Neuronal stem cell (in vitro differentiated cells): ENCODE data around the gene ZBTB20.

Experiments used
- DNase-seq: peaks from one replicate; pipeline ENCODE4 v3.0.0-alpha.2; 2013; ENCODE audit warnings: low spot score
- H2AFZ ChIP-seq: one replicate; pipeline ENCODE4 v1.6.1; 2013; ENCODE audit warnings: mild to moderate bottlenecking, low read length, inconsistent platforms
- H2AK5ac ChIP-seq: 2 replicates; pipeline ENCODE4 v1.6.1; 2013; ENCODE audit warnings: low read depth, mild to moderate bottlenecking, inconsistent platforms, low read length, moderate library complexity, mixed read lengths
- H2BK120ac ChIP-seq: 2 replicates; pipeline ENCODE4 v1.6.1; 2013; ENCODE audit warnings: low read depth, mild to moderate bottlenecking, inconsistent platforms, low read length, moderate library complexity, mixed read lengths
- H2BK12ac ChIP-seq: one replicate; pipeline ENCODE4 v1.6.1; 2013; ENCODE audit warnings: low read length, inconsistent platforms
- H2BK15ac ChIP-seq: 2 replicates; pipeline ENCODE4 v1.6.1; 2013; ENCODE audit warnings: mild to moderate bottlenecking, low read length, inconsistent platforms, mixed read lengths
- H2BK5ac ChIP-seq: one replicate; pipeline ENCODE4 v1.6.1; 2013; ENCODE audit warnings: inconsistent platforms, mild to moderate bottlenecking, low read length, moderate library complexity
- H3K14ac ChIP-seq: one replicate; pipeline ENCODE4 v1.6.1; 2013; ENCODE audit warnings: low read length, inconsistent platforms
- H3K18ac ChIP-seq: 2 replicates; pipeline ENCODE4 v1.6.1; 2013; ENCODE audit warnings: low read length, inconsistent platforms
- H3K23ac ChIP-seq: 2 replicates; pipeline ENCODE4 v1.6.1; 2013; ENCODE audit warnings: low read depth, mild to moderate bottlenecking, mixed read lengths, low read length, inconsistent platforms; ENCODE audit not compliant: poor library complexity
- H3K27ac ChIP-seq: replicated peaks from 3 replicates; pipeline ENCODE4 v1.5.1; 2013; ENCODE audit warnings: low read length, inconsistent platforms
- H3K27me3 ChIP-seq, 3 experiments: 2 replicates each; pipeline ENCODE4 v1.6.1; 2013; ENCODE audit warnings: low read length in 3 of 3, mild to moderate bottlenecking in 2 of 3, inconsistent platforms in 1 of 3, low read depth in 1 of 3, mixed read lengths in 1 of 3, moderate library complexity in 1 of 3; ENCODE audit not compliant: control insufficient read depth in 3 of 3, insufficient read depth in 3 of 3
- H3K36me3 ChIP-seq, 2 donors: replicated peaks in 1 of 2; 2 replicates each; pipeline ENCODE4 v1.6.1; 2013; ENCODE audit warnings: low read length in 2 of 2; ENCODE audit not compliant: control insufficient read depth in 2 of 2, insufficient read depth in 2 of 2
- H3K4ac ChIP-seq: 2 replicates; pipeline ENCODE4 v1.6.1; 2013; ENCODE audit warnings: inconsistent platforms, mild to moderate bottlenecking, low read length, moderate library complexity
- H3K4me1 ChIP-seq, 2 donors: 1 replicate in 1 of 2; 2 replicates in 1 of 2; pipeline ENCODE4 v1.6.1; 2013; ENCODE audit warnings: low read length in 2 of 2, low read depth in 1 of 2; ENCODE audit not compliant: control insufficient read depth in 2 of 2, insufficient read depth in 1 of 2
- H3K4me2 ChIP-seq: one replicate; pipeline ENCODE4 v1.6.1; 2013; ENCODE audit warnings: mild to moderate bottlenecking, low read length, inconsistent platforms; ENCODE audit not compliant: insufficient read depth, poor library complexity, severe bottlenecking
- H3K4me3 ChIP-seq, 2 donors: 2 replicates each; pipeline ENCODE4 v1.5.1; 2013; ENCODE audit warnings: low read length in 2 of 2, mild to moderate bottlenecking in 2 of 2, inconsistent platforms in 1 of 2, moderate library complexity in 1 of 2
- H3K79me1 ChIP-seq: one replicate; pipeline ENCODE4 v1.6.1; 2013; ENCODE audit warnings: low read depth, mild to moderate bottlenecking, inconsistent platforms, low read length, moderate library complexity
- H3K9ac ChIP-seq: one replicate; pipeline ENCODE4 v1.6.1; 2013; ENCODE audit warnings: mild to moderate bottlenecking, low read depth, low read length, inconsistent platforms; ENCODE audit not compliant: poor library complexity
- H3K9me3 ChIP-seq, 2 donors: replicated peaks in 1 of 2; 2 replicates each; pipeline versions ENCODE3 to v1.6.1; 2013; ENCODE audit warnings: low read length in 2 of 2, mild to moderate bottlenecking in 2 of 2, inconsistent platforms in 1 of 2, low read depth in 1 of 2, mixed read lengths in 1 of 2, moderate library complexity in 1 of 2; ENCODE audit not compliant: control insufficient read depth in 2 of 2, insufficient read depth in 1 of 2
- H4K8ac ChIP-seq: one replicate; pipeline ENCODE4 v1.6.1; 2013; ENCODE audit warnings: low read depth, mild to moderate bottlenecking, inconsistent platforms, low read length, moderate library complexity
- H4K91ac ChIP-seq: one replicate; pipeline ENCODE4 v1.6.1; 2013; ENCODE audit warnings: low read length, low read depth, mild to moderate bottlenecking, inconsistent platforms; ENCODE audit not compliant: poor library complexity
- WGBS, 2 donors: extraction: QIAGEN DNeasy Blood & Tissue Kit; methylation state at CpG; one replicate each; pipeline ENCODE4 v1.1.7; 2013; ENCODE audit warnings: missing lambda C conversion rate in 2 of 2, mixed read lengths in 1 of 2; ENCODE audit not compliant: insufficient read length in 2 of 2, insufficient replicate concordance in 1 of 2; ENCODE audit errors: extremely low coverage in 2 of 2; 5-methylcytosine and 5-hydroxymethylcytosine counted together

ZBTB20 gene

DNA sequence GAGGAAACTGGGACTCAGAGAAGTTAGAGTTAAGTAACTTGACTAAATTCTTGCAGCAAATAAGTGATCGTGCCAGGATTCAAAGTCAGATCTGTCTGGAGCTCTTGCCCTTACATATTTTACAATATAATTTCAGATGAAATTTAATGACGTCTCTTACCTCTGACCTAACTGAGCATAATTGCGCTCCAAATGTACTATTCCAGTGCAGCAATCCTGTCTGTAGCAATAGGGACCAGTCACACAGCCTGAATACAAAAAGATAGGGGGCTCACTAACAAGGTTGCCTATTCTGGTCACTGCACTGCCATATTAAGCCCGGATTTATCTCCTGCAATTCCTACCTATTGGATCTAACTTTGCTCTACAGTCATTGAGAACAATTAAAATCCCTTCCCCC is 316.4 kb downstream of the ZBTB20 start:
- Histone ChIP-seq H3K36me3 (no peaks in the 10 kb centered on the region), H3K18ac (no peak overlapping the region), H2BK15ac (no peak overlapping the region), H3K27ac (no peak overlapping the region), H3K4ac (no peak overlapping the region), H3K9me3 (peaks cover 0 to 5% of the 10 kb centered on the region in 2 donors), H3K79me1 (no peaks in the 10 kb centered on the region), H4K91ac (no peak overlapping the region), H2AFZ (no peak overlapping the region), H3K14ac (no peak overlapping the region), H2BK12ac (no peak overlapping the region), H3K23ac (no peak overlapping the region), H3K27me3 (no peaks in the 10 kb centered on the region), H2AK5ac (no peak overlapping the region), H2BK120ac (no peak overlapping the region), H3K4me1 (peaks cover 0 to 2% of the 10 kb centered on the region in 2 donors), H2BK5ac (no peak overlapping the region), H3K9ac (no peak overlapping the region), H3K4me2 (no peak overlapping the region), H4K8ac (no peak overlapping the region), H3K4me3 (no peak overlapping the region)
- no CpG with 5 or more reads among the region's 4 CpGs for WGBS, 2 donors
- DNase-seq = no peak

DNA sequence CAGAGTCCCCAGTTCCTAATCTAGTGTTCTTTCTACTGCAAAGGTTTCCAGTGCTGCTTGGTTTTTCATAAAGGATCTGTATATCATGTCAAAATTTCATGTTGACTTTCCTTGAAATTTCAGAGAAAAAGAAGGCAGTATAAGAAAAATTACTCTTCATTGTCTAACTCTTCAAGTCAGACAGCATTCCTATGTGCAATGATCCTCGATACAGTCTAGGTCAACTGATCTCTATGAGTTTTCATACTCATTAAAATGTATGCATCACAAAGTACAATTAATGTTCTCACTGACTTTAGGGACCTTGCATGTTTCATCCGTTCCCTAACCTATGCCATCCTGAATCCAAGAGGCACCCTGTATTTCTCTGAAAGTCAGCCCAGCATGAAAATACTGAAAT is 317.3 kb downstream of the ZBTB20 start:
- peaks cover 0 to 5% of the 10 kb centered on the region in 2 donors for H3K9me3 ChIP-seq
- H3K4me2 ChIP-seq = no peak overlapping the region
- no peak overlapping the region for H2BK120ac ChIP-seq
- H3K4me3 ChIP-seq = no peak overlapping the region
- H3K23ac ChIP-seq = no peak overlapping the region
- H4K91ac ChIP-seq = no peak overlapping the region
- no peak overlapping the region for H4K8ac ChIP-seq
- H2BK5ac ChIP-seq = no peak overlapping the region
- no peaks in the 10 kb centered on the region for H3K27me3 ChIP-seq
- no peak for DNase-seq
- no peak overlapping the region for H3K14ac ChIP-seq
- no peak overlapping the region for H3K4ac ChIP-seq
- WGBS, 2 donors = no CpG with 5 or more reads among the region's 2 CpGs
- H3K18ac ChIP-seq = no peak overlapping the region
- H2BK15ac ChIP-seq = no peak overlapping the region
- no peak overlapping the region for H2BK12ac ChIP-seq
- no peak overlapping the region for H2AK5ac ChIP-seq
- peaks cover 0 to 2% of the 10 kb centered on the region in 2 donors for H3K4me1 ChIP-seq
- no peak overlapping the region for H3K9ac ChIP-seq
- no peaks in the 10 kb centered on the region for H3K79me1 ChIP-seq
- no peak overlapping the region for H3K27ac ChIP-seq
- no peaks in the 10 kb centered on the region for H3K36me3 ChIP-seq
- H2AFZ ChIP-seq = no peak overlapping the region

DNA sequence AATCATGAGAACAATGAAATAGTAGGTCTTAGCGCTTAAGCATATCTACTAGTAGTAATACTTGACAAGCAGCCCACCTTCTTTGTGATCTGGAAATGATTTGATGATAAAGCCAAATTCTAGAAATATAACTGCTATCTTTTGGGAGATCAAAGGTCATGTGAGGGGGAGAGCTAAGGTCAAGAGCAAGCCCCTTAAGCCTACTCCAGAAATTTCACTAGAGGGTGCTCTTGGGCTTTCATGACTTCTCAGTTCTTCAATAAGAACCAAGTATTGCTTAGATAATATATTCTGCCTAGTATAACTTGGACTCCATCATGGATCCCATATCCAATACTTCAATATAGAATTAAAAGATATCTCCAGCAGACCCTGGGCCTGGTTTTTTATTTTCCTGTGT is 319.6 kb downstream of the ZBTB20 start:
- Histone ChIP-seq H3K36me3 (no peaks in the 10 kb centered on the region), H2AK5ac (no peak overlapping the region), H3K18ac (no peak overlapping the region), H3K79me1 (no peaks in the 10 kb centered on the region), H3K9ac (no peak overlapping the region), H3K23ac (no peak overlapping the region), H3K14ac (no peak overlapping the region), H3K4me2 (no peak overlapping the region), H4K8ac (no peak overlapping the region), H2BK15ac (no peak overlapping the region), H4K91ac (no peak overlapping the region), H3K27ac (no peak overlapping the region), H2AFZ (no peak overlapping the region), H2BK120ac (no peak overlapping the region), H2BK5ac (no peak overlapping the region), H3K27me3 (no peaks in the 10 kb centered on the region), H3K4me3 (no peak overlapping the region), H2BK12ac (no peak overlapping the region), H3K4ac (no peak overlapping the region), H3K9me3 (peaks cover 0 to 5% of the 10 kb centered on the region in 2 donors), H3K4me1 (peaks cover 2 to 6% of the 10 kb centered on the region in 2 donors)
- peak; percentile 9 for DNase-seq
- WGBS, 2 donors = no CpG with 5 or more reads among the region's 1 CpG

DNA sequence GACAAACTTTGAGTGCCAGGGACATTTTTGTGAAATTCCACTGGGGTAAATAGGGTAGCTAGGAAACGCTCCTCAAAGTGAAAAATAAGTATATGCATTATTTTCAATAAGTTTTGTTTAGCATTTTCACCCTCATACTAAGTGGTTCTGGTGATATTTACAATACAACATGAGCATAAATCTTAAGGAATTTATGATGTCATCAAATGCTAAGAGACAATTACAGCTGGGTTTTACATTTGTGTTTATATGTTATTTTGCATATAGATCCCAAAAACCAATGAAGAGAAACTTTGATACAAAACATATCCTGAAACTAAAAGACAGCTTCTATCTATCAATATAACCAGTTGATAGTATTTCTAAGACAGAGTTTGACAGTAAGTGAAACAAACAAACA is 323.1 kb downstream of the ZBTB20 start:
- no peak overlapping the region for H4K8ac ChIP-seq
- H3K4me3 ChIP-seq = no peak overlapping the region
- H2BK5ac ChIP-seq = no peak overlapping the region
- H2AK5ac ChIP-seq = no peak overlapping the region
- H3K27me3 ChIP-seq = no peaks in the 10 kb centered on the region
- H3K9ac ChIP-seq = no peak overlapping the region
- WGBS, 2 donors = no CpG with 5 or more reads among the region's 1 CpG
- H2BK15ac ChIP-seq = no peak overlapping the region
- no peak overlapping the region for H2BK12ac ChIP-seq
- H4K91ac ChIP-seq = no peak overlapping the region
- no peaks in the 10 kb centered on the region for H3K36me3 ChIP-seq
- peaks cover 0 to 6% of the 10 kb centered on the region in 2 donors for H3K4me1 ChIP-seq
- H2AFZ ChIP-seq = no peak overlapping the region
- H3K27ac ChIP-seq = no peak overlapping the region
- H3K18ac ChIP-seq = no peak overlapping the region
- DNase-seq = no peak
- H3K14ac ChIP-seq = no peak overlapping the region
- no peak overlapping the region for H3K4ac ChIP-seq
- no peaks in the 10 kb centered on the region for H3K79me1 ChIP-seq
- no peak overlapping the region for H2BK120ac ChIP-seq
- no peaks in the 10 kb centered on the region for H3K9me3 ChIP-seq
- H3K4me2 ChIP-seq = no peak overlapping the region
- no peak overlapping the region for H3K23ac ChIP-seq
